GM18499 (cell line): Measurements from ENCODE around the gene VGLL4.
"Not testable (repeated sequence)": the region's sequence is repeated elsewhere in the genome, so short reads cannot be mapped to it uniquely, and the experiment has no call there.

Experiments
- ATAC-seq: cut with Tn5 transposase; IDR thresholded peaks from one replicate; pipeline ENCODE4 v1.9.1; 2021; ENCODE audit warnings: moderate number of reproducible peaks; ENCODE audit not compliant: insufficient read depth, unreplicated experiment

The VGLL4 gene

DNA sequence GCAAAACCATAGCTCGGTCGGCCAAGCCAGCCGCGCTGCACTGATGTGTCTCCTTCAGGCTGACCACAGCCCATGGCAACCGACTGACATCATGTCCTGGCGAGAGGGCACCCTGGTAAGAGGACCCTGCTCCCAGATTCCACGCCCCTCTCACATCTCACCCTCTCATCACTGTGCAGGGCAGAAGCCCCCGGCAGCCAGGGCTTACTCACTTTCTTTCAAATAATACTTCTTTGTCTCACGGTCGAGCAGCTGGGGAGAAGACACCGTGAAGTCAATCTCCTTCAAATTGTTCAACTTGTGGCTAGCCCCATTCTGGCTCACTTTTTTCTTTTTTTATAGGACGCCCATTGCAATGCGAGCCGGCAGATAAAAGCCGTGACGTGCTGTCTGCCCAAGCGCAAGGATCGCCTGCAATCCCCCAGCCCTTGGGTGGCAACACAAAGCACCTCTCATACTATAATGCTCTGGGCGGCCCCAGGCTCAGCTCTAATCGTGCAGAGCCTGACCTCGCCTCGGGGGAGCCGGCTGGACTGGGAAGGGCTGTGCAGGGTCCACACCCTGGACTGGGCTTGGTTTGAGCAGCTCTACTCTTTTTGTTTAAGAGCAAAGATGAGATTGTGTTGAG lies 33.6 kb downstream of the VGLL4 start:
- ATAC-seq: no peak

DNA sequence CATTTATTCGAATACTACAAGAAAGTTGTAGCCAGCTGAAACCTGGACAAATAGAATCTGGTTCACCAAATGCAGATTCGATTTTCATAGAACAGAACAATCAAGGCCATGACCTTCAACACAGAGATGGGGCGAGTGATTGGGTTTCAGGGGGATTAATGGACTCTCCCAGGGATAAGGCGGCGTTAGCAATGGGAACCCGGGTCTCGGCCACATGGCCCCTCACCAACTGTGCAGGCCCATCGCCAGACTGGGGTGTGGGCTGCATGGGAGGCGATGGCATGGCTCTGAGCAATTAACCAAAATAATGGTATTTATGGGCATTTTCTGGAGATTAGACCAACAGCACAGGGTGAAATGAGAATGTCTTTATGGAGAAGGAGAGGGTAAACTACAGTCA lies 34.2 kb downstream of the VGLL4 start:
- ATAC-seq: no peak

DNA sequence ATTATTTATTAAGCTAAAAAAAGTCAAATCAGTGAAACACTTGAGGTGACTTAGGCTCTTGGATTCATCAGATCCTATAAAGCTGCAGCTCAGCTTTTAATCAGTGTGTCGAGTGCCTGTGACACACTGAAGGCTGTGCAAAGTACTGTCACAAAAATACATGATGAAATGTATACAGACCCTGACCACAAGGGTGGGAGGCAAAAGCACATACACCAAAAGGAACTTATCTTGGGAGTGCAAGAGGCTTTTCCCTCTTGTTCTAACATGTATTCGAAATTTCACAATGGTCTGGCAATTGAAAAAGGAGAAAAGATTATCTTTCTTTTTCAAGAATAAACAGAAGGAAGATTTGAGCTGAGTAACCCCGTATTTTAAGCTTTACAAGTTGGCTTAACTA lies 35.9 kb downstream of the VGLL4 start:
- ATAC-seq: no peak

DNA sequence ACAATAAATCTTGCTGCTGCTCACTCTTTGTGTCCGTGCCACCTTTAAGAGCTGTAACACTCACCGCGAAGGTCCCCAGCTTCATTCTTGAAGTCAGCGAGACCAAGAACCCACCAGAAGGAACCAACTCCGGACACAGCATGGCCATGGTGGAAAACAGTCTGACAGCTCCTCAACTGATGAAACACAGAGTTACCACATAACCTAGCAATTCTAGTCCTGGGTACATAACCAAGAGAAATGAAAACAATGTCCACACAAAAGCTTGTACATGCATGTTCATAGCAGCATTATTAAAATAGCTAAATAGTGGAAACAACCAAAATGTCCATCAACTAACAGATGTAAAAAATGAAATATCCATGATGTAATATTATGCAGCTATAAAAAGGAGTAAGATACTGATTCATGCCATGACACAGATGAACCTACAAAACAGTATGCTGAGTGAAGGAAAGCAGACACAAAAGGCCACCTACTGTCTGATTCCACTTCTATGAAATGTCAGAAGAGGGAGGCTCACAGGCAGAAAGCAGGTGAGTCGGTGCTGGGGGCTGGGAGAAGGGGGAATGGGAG lies 36.8 kb downstream of the VGLL4 start:
- no peak for ATAC-seq

- no peak for ATAC-seq
These were observed 37.5 kb downstream of the VGLL4 start for GRCh38 chr3:11606090-11606784.

- ATAC-seq: no peak
These were observed 38.3 kb downstream of the VGLL4 start for GRCh38 chr3:11605398-11605797.

GRCh38 chr3:11604139-11604892 lies 39.4 kb downstream of the VGLL4 start:
- ATAC-seq: no peak

- ATAC-seq: no peak
These were observed 40.1 kb downstream of the VGLL4 start for GRCh38 chr3:11603628-11604027.

GRCh38 chr3:11602886-11603527 lies 40.7 kb downstream of the VGLL4 start:
- ATAC-seq: no peak

DNA sequence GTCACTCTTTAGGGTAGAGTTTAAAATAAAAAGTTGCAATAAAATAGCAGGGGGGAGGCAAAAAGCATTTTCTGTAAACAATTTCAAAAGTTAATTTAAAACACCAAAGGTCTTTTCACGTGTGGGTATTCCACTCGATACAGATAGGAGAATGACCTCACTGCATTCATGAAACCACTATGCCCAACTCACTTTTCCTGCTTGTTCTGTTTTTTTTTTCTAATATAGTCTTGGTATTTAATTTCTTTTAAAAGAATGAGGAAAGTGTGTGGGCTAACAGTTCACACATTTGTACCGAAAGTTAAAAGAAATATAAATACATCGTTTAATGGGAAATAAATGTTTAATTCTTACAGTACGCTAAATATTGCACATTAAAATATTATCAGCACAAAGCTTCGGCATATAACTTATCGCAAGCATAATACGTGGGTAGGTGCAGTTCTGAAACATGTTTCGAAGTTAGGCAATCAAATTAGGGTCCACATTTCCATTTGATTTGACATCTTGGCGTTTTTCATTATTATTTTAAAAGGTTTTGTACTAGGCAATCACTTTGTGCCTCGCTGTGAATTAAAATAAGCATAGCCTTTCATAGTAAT lies 41.4 kb downstream of the VGLL4 start:
- no peak for ATAC-seq

DNA sequence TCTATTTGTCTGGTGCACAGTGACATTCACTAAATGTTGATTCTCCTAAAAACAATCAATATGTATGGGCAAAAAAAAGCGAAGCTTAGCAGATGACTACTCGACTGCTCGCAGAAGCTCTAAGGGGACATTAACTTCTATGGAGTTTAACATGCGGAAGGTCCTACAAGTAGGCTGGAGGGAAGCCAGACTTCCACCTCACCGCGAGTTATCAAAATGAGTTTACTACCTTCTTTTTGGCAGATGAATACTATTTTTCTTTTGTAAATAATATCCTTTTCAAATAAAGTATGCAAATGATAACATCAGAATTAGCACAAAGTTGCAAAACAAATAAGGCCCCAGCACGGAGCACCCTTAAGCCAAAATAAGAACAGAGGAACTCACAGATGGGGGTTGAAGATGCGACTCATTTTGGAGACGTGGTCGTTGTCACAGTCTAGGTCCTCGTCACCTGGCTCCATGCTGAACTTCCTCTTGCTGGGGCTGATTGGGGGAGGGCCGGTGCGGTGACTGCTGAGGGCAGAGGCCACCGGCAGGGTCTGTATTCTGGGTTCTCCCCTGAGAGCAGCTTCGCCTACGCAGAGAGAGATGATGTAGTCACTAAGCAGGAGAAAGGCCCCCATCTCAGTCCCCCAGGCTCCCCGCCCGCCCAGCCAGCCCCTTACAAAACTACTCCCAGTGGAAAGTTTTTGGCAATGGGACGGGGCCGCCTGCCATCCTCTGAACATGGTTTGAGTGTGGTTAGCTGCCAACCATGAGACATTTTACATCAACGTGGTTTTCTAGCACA lies 42.1 kb downstream of the VGLL4 start:
- peak; percentile 85 for ATAC-seq

DNA sequence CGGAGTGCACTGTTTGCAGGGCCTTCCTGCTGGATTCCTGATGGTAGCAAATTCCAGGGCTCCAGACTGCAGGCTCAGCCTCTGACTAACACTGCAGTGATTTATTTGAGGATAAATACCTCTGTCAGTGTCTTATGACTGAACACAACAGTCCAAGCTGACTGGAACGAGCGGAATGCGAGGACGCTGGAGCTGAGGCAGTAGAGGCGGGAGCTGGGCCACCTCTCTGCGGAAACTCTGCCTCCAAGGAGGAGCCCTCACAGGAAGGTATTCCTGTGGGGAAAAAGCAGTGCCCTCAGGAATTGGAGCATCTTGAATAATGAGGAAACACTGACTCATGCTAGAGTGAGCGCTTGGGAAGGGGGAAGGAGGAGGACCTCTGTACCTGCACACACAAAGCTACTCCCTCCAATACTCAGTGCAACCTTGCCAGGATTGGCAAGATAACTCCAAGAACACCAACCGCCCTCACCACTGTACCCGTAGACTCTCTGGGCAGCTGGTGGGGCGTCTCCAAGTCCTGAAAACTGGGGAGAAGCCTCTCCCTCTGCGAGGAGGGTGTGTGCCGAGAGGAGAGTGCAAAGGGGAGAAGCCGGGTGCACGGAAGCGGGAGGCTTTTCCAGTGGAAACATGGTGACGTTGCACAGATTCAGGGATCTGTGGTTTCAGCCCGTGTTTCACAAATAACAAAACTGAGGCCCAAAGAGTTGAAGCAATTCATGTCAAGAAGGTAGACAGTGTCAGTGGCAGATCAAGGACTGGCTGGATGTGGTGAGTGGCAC lies 43.0 kb downstream of the VGLL4 start:
- no peak for ATAC-seq

GRCh38 chr3:11596387-11596786 lies 47.3 kb downstream of the VGLL4 start:
- ATAC-seq: no peak

- ATAC-seq: not testable (repeated sequence)
These were observed 48.7 kb downstream of the VGLL4 start for GRCh38 chr3:11595024-11595423.

- ATAC-seq: no peak
These were observed 50.2 kb downstream of the VGLL4 start for GRCh38 chr3:11593318-11594034.

DNA sequence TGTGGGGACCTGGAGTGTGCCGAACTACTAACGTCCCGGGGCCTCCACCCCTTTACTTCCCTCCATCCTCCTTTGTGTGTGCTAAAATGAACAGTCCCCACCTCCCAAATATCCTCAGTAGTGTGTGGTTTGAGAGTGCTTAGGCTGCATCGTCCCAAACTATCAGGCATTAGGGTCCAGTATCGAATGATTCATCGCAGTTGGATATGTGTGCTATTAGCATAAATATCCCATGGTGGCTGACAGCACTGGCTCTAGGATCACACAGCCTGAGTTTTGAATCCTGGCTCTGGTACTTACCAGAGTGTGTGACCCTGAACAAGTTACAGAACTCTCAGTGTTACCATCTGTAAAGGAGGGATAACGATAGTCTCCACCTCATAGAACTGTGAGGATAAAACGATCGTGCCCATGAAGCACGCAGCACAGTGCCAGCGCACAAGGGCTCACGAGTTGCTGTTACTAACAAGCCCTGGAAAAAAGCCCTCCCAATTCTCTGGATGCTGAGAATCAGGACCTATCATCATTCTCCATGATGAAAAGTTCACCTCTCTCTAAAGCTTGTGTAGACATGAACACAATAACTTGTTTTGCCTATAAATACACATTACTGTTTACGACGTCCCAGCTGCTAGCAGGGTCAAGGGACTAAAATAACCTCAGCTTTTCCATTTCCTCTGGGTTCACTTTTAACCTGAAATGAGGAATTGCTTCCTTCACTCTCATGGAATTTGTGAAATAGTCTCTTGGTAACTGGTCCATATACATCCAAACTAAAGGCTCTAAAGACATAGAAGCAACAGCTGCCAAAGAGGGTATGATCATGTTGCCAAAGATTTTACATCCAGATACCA lies 51.0 kb downstream of the VGLL4 start:
- ATAC-seq: no peak
